ENCODE measurements around the gene SERPINI1.

- no peak for TF ChIP-seq YY1 (IDR thresholded peaks at IDR 0.05; ENCODE audit: insufficient read depth, insufficient read length)
- TF ChIP-seq ZNF274 (IDR thresholded peaks at IDR 0.05; ENCODE audit: low read depth, low read length) = no peak
- no peak for TF ChIP-seq SUZ12 (IDR thresholded peaks at IDR 0.05; ENCODE audit: extremely low read depth, insufficient read depth, insufficient read length)
Measured at GRCh38 chr3:167861649-167862048, 126.1 kb downstream of the SERPINI1 start.
